ENCODE results near the gene PRKG2.

The PRKG2 gene, protein sequence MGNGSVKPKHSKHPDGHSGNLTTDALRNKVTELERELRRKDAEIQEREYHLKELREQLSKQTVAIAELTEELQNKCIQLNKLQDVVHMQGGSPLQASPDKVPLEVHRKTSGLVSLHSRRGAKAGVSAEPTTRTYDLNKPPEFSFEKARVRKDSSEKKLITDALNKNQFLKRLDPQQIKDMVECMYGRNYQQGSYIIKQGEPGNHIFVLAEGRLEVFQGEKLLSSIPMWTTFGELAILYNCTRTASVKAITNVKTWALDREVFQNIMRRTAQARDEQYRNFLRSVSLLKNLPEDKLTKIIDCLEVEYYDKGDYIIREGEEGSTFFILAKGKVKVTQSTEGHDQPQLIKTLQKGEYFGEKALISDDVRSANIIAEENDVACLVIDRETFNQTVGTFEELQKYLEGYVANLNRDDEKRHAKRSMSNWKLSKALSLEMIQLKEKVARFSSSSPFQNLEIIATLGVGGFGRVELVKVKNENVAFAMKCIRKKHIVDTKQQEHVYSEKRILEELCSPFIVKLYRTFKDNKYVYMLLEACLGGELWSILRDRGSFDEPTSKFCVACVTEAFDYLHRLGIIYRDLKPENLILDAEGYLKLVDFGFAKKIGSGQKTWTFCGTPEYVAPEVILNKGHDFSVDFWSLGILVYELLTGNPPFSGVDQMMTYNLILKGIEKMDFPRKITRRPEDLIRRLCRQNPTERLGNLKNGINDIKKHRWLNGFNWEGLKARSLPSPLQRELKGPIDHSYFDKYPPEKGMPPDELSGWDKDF
- 0.77 to 1.9 (median 1.7) reads per million in 3 donors for total RNA-seq

DNA sequence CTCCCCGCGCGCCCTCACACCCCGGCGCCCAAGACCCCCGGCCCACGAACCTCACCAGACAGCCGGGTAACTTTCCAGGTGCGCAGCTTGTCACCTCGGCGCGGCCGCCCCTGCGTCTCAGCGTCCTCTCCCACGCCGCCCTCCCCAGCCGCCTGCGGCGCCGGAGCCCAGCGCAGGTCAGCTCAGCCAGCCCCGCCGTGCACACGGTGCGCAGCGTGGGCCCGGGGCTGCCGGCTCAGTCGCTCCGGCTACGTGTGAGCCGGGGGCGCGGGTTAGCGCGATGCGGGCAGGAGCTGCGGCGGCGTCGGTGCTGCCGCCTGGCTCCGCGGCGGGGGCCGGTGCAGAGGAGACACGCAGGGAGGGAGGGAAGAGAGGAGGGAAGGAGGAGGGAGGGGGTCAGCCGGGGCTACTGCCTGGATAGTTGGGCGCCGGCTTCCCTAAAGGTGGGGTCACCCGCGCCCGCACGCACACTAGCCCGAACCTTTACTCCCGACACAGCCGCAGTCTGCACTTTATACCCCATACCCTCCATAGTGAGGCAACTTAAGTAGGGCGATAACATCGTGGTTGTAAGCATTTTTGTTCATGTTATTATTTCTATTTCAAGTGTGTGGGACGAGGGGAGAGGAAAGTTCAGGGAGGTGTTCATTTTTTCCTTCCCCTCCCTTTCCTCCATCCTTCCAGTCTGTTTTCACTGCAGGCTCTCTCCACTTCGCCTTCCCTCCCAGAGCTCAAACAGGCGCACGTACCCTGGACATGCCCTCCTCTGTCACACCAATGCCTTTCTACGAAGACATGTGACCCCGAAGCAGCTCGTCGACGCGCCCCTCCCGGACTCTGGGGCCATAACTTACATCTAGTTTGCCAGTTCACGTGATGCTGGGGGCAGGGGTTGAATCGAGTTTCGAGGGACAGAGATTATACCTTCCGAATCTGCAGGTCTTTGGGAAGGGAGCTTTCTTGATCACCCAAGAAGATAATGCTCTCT lies at the start of gene PRKG2:
Gene PRKG2 (minus strand): TSS at position 342 of the 988 bp plus-strand sequence. CDS start 10,175 bp downstream, outside the sequence.
- Histone ChIP-seq H3K27me3 (replicated peaks; ENCODE audit: control insufficient read depth, insufficient read depth, low read length, poor library complexity, severe bottlenecking) (no peaks in the 10 kb centered on the region), H3K4me1 (ENCODE audit: control insufficient read depth, insufficient read depth, low read length, poor library complexity, severe bottlenecking) (peaks cover 6% of the 10 kb centered on the region), H3K9me3 (ENCODE audit: control insufficient read depth, low read length) (no peaks in the 10 kb centered on the region), H3K27ac (ENCODE audit: insufficient read depth, low read length, poor library complexity, severe bottlenecking) (no peak within 1 kb of the TSS), H3K4me3 (ENCODE audit: insufficient read depth, low read depth, low read length, poor library complexity, severe bottlenecking) (no peak within 1 kb of the TSS), H3K36me3 (ENCODE audit: control insufficient read depth, insufficient read depth, low read length) (no peaks in the 10 kb centered on the region)
- no peak for DNase-seq

DNA sequence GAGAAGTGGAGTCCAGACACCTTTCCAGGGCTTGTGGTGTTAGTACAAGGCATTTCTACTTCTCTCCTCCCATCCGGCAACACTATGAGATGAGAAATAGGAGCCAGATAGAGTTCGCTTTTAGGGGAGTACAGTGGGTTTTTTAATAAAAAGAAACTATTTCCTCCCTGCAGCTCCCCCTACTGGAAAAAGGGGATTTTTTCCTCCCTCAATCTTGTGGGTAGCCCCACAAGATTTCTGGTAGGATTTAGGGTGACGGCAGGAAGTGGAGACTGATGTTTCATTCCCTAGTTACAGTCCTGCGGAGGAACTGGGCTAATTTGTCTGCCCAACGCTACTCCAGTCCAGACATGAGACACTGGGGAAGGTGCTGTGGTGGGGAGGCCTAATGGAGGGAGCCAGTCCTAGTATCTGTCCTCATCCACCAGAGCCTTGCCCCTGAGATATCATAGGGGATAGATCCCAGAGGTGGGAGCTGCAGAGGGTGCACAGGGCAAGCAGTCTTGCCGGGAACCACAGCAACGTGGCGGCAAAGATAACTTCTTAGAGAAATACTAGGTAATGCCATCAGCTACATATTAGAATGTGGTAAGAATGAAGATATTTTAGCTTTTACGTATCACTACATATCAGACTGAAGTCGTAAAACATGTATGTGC lies 45.5 kb upstream of the PRKG2 start:
- H3K27ac ChIP-seq (ENCODE audit: insufficient read depth, low read length, poor library complexity, severe bottlenecking) = no peak overlapping the region
- no peaks in the 10 kb centered on the region for H3K9me3 ChIP-seq (ENCODE audit: control insufficient read depth, low read length)
- no peak for DNase-seq

DNA sequence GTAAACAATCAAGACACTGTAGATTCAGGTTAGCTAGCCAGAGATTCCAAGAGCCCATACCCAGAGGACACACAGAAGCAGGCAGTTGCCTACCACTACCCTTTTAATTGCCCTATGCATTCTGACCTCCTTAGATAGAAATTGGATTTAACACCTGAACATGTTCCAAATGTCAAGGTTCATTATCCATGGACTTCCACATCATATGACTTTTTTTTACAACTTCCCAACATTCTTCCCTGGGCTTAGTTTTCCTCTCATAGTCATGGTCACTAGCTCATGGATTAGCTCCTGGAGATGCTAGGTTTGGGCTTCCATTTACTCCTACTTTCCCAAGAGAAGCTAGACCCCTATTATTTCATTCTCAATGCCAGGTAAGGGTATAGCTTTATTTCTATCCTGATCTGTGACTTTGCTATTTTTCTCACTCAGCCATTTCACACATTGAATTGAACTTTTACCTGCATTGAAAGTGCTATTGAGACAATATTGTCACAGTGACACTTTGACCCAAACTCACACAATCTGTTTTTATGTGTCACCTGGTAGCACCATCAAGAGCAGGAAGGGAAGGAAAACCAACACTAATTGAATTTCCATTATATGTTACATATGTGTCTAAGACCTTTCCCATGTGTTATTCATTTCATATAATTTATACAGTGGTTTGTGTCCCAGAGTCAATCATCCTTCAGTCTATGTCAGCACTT lies 44.0 kb upstream of the PRKG2 start:
- Histone ChIP-seq H3K27ac (ENCODE audit: insufficient read depth, low read length, poor library complexity, severe bottlenecking) (no peak overlapping the region), H3K36me3 (ENCODE audit: control insufficient read depth, insufficient read depth, low read length) (no peaks in the 10 kb centered on the region), H3K27me3 (replicated peaks; ENCODE audit: control insufficient read depth, insufficient read depth, low read length, poor library complexity, severe bottlenecking) (no peaks in the 10 kb centered on the region), H3K9me3 (ENCODE audit: control insufficient read depth, low read length) (no peaks in the 10 kb centered on the region), H3K4me3 (ENCODE audit: insufficient read depth, low read depth, low read length, poor library complexity, severe bottlenecking) (no peak overlapping the region), H3K4me1 (ENCODE audit: control insufficient read depth, insufficient read depth, low read length, poor library complexity, severe bottlenecking) (no peaks in the 10 kb centered on the region)
- DNase-seq = no peak

More for the DNA sequence above, 45.5 kb upstream of the PRKG2 start:
- no peaks in the 10 kb centered on the region for H3K27me3 ChIP-seq (replicated peaks; ENCODE audit: control insufficient read depth, insufficient read depth, low read length, poor library complexity, severe bottlenecking)
- H3K4me1 ChIP-seq (ENCODE audit: control insufficient read depth, insufficient read depth, low read length, poor library complexity, severe bottlenecking) = no peaks in the 10 kb centered on the region
- H3K4me3 ChIP-seq (ENCODE audit: insufficient read depth, low read depth, low read length, poor library complexity, severe bottlenecking) = no peak overlapping the region
- H3K36me3 ChIP-seq (ENCODE audit: control insufficient read depth, insufficient read depth, low read length) = no peaks in the 10 kb centered on the region

DNA sequence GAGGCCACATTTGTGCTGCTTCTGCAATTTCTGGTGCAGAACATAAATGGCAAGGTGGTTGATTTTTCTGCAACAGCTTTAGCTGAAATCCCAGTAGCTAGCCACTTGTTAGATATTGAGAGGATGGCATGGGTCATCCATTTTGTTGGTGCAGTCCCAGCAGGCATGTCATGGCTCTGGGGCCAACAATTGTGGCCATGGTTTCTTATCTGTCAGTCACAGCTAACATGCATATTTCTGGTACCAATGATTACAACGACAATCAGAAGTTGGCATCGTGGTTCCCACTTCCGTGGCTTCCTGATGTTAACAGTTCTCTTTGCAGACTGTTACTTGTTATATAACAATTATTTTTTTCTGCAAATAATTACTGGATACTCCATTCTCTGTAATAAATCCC lies 42.8 kb upstream of the PRKG2 start:
- Histone ChIP-seq H3K4me1 (ENCODE audit: control insufficient read depth, insufficient read depth, low read length, poor library complexity, severe bottlenecking) (no peaks in the 10 kb centered on the region), H3K36me3 (ENCODE audit: control insufficient read depth, insufficient read depth, low read length) (no peaks in the 10 kb centered on the region), H3K27ac (ENCODE audit: insufficient read depth, low read length, poor library complexity, severe bottlenecking) (no peak overlapping the region), H3K27me3 (replicated peaks; ENCODE audit: control insufficient read depth, insufficient read depth, low read length, poor library complexity, severe bottlenecking) (no peaks in the 10 kb centered on the region), H3K9me3 (ENCODE audit: control insufficient read depth, low read length) (no peaks in the 10 kb centered on the region), H3K4me3 (ENCODE audit: insufficient read depth, low read depth, low read length, poor library complexity, severe bottlenecking) (no peak overlapping the region)
- DNase-seq = no peak

DNA sequence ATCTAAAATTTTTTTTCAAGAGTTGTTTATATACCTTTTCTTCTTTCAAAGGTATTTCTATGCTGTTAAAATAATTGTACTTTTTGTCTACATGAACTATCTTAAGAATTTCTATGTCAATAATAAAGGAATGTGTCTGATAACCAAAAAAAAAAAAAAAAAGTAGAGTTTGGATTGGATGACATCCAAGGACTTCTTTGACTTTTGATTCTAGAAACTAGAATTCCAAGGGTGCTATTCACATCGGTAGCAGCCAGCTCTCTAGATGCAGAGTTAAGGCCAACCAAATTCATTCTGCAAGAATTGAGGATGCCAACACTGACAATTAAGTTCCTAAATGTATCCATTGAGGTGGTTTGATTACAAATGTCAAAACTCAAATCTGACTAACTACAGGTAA lies 42.0 kb upstream of the PRKG2 start:
- H3K27me3 ChIP-seq (replicated peaks; ENCODE audit: control insufficient read depth, insufficient read depth, low read length, poor library complexity, severe bottlenecking) = no peaks in the 10 kb centered on the region
- no peaks in the 10 kb centered on the region for H3K36me3 ChIP-seq (ENCODE audit: control insufficient read depth, insufficient read depth, low read length)
- no peaks in the 10 kb centered on the region for H3K9me3 ChIP-seq (ENCODE audit: control insufficient read depth, low read length)
- H3K27ac ChIP-seq (ENCODE audit: insufficient read depth, low read length, poor library complexity, severe bottlenecking) = no peak overlapping the region
- no peak for DNase-seq
- H3K4me1 ChIP-seq (ENCODE audit: control insufficient read depth, insufficient read depth, low read length, poor library complexity, severe bottlenecking) = no peaks in the 10 kb centered on the region
- H3K4me3 ChIP-seq (ENCODE audit: insufficient read depth, low read depth, low read length, poor library complexity, severe bottlenecking) = no peak overlapping the region

DNA sequence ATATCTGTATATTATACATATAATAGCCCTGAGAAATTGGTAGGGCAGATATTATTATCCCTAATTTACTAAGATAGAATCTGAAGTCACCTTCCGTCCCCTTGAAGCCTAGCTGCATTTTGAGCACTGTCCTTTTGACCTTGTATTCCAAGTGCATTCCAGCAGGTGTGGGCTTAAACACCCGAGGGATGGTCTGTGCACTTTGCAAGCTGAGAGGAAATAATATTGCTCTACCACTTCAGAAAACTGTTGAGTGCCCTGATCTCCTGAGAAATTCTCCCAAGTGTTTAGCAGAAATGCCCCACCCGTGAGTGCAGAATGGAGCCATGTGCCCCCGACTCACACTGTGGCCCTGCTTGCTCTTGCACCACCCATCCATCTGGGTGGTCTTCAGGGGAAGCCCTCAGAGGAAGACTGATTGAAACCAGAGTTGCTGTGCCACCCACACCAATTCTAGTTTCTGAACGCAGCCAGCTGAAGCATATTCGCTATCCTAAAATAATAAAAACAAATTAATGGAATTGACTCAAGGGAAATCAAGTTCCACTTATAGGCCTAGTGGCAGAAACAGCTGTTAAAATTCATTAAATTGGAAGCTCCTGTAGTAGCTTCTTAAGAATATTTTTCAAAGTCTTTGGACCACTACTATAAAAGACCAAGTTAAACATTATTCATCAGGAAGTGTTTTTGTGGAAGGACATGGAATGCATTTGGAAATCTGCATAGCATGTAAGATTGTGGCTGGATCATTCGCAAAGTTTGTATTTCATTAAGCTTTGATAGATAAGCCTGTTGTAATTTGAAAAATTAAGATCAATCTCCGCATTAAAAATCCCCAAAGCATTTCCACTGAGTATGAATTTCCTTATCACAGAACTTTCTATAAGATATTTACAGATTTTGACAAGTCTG lies 41.3 kb upstream of the PRKG2 start:
- Histone ChIP-seq H3K27me3 (replicated peaks; ENCODE audit: control insufficient read depth, insufficient read depth, low read length, poor library complexity, severe bottlenecking) (no peaks in the 10 kb centered on the region), H3K4me3 (ENCODE audit: insufficient read depth, low read depth, low read length, poor library complexity, severe bottlenecking) (no peak overlapping the region), H3K27ac (ENCODE audit: insufficient read depth, low read length, poor library complexity, severe bottlenecking) (no peak overlapping the region), H3K4me1 (ENCODE audit: control insufficient read depth, insufficient read depth, low read length, poor library complexity, severe bottlenecking) (no peaks in the 10 kb centered on the region), H3K9me3 (ENCODE audit: control insufficient read depth, low read length) (no peaks in the 10 kb centered on the region), H3K36me3 (ENCODE audit: control insufficient read depth, insufficient read depth, low read length) (no peaks in the 10 kb centered on the region)
- DNase-seq = no peak

DNA sequence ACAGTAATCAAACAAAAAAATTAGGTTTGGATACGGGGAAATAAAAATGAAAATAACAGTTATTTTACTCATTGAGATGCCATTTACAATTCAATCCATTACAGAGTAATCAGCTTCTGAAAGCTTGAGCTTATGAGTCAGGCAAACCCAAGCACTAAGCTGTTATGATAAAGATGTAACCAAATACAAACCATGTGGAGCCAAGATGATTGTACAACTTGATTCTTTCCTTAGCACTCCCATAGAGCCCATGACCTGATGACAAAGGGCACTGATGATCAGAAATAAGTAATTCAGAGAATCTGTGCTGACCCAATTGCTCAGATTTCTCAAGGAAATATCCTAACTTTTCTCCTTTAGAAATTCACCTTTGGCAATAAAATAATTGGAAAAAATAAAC lies 40.5 kb upstream of the PRKG2 start:
- Histone ChIP-seq H3K9me3 (ENCODE audit: control insufficient read depth, low read length) (no peaks in the 10 kb centered on the region), H3K27me3 (replicated peaks; ENCODE audit: control insufficient read depth, insufficient read depth, low read length, poor library complexity, severe bottlenecking) (no peaks in the 10 kb centered on the region), H3K36me3 (ENCODE audit: control insufficient read depth, insufficient read depth, low read length) (no peaks in the 10 kb centered on the region), H3K27ac (ENCODE audit: insufficient read depth, low read length, poor library complexity, severe bottlenecking) (no peak overlapping the region), H3K4me3 (ENCODE audit: insufficient read depth, low read depth, low read length, poor library complexity, severe bottlenecking) (no peak overlapping the region), H3K4me1 (ENCODE audit: control insufficient read depth, insufficient read depth, low read length, poor library complexity, severe bottlenecking) (no peaks in the 10 kb centered on the region)
- no peak for DNase-seq

DNA sequence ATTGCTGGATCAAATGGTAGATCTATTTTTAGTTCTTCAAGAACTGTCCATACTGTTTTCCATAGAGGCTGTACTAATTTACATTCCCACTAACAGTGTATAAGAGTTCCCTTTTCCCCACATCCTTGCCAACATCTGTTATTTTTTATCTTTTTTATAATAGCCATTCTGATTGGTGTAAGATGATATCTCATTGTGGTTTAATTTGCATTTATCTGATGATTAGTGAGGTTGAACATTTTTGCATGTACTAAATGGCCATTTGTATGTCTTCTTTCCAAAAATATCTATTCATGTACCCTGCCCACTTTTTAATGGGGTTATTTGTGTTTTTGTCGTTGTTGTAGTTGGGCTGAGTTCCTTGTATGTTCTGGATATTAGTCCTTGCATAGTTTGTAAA lies 35.4 kb upstream of the PRKG2 start:
- DNase-seq = no peak
- no peak overlapping the region for H3K4me3 ChIP-seq (ENCODE audit: insufficient read depth, low read depth, low read length, poor library complexity, severe bottlenecking)
- no peaks in the 10 kb centered on the region for H3K36me3 ChIP-seq (ENCODE audit: control insufficient read depth, insufficient read depth, low read length)
- no peak overlapping the region for H3K27ac ChIP-seq (ENCODE audit: insufficient read depth, low read length, poor library complexity, severe bottlenecking)
- no peaks in the 10 kb centered on the region for H3K4me1 ChIP-seq (ENCODE audit: control insufficient read depth, insufficient read depth, low read length, poor library complexity, severe bottlenecking)
- no peaks in the 10 kb centered on the region for H3K27me3 ChIP-seq (replicated peaks; ENCODE audit: control insufficient read depth, insufficient read depth, low read length, poor library complexity, severe bottlenecking)
- H3K9me3 ChIP-seq (ENCODE audit: control insufficient read depth, low read length) = no peaks in the 10 kb centered on the region

Data from effector memory CD4-positive, alpha-beta T cell (primary cell).